ENCODE data around the gene TBL1Y.

TBL1Y gene

GRCh38 chrY:6947695-6948094 is 37.2 kb downstream of the TBL1Y start:
- Mint-ChIP-seq H3K27me3 (no peaks in the 10 kb centered on the region), H3K9me3 (ENCODE audit: low read depth) (no peaks in the 10 kb centered on the region), H3K36me3 (no peaks in the 10 kb centered on the region), H3K4me1 (ENCODE audit: low read depth) (no peaks in the 10 kb centered on the region), H3K27ac (no peak overlapping the region), H3K4me3 (no peak overlapping the region)

- Mint-ChIP-seq H3K9me3 (ENCODE audit: low read depth) (no peaks in the 10 kb centered on the region), H3K36me3 (no peaks in the 10 kb centered on the region), H3K4me1 (ENCODE audit: low read depth) (no peaks in the 10 kb centered on the region), H3K27ac (no peak overlapping the region), H3K27me3 (no peaks in the 10 kb centered on the region), H3K4me3 (no peak overlapping the region)
Observed at GRCh38 chrY:6948378-6948777, 37.9 kb downstream of the TBL1Y start.

- Mint-ChIP-seq H3K27ac (no peak overlapping the region), H3K36me3 (no peaks in the 10 kb centered on the region), H3K4me1 (ENCODE audit: low read depth) (no peaks in the 10 kb centered on the region), H3K9me3 (ENCODE audit: low read depth) (no peaks in the 10 kb centered on the region), H3K27me3 (no peaks in the 10 kb centered on the region), H3K4me3 (no peak overlapping the region)
Observed at GRCh38 chrY:6949947-6950346, 39.5 kb downstream of the TBL1Y start.

- Mint-ChIP-seq H3K36me3 (no peaks in the 10 kb centered on the region), H3K4me1 (ENCODE audit: low read depth) (peaks cover 5% of the 10 kb centered on the region), H3K27ac (no peak overlapping the region), H3K27me3 (no peaks in the 10 kb centered on the region), H3K9me3 (ENCODE audit: low read depth) (no peaks in the 10 kb centered on the region), H3K4me3 (no peak overlapping the region)
Observed at GRCh38 chrY:6964732-6965131, 54.2 kb downstream of the TBL1Y start.

- H3K9me3 Mint-ChIP-seq (ENCODE audit: low read depth), result no peaks in the 10 kb centered on the region
- no peak overlapping the region for H3K27ac Mint-ChIP-seq
- no peaks in the 10 kb centered on the region for H3K36me3 Mint-ChIP-seq
- no peak overlapping the region for H3K4me3 Mint-ChIP-seq
- peaks cover 5% of the 10 kb centered on the region for H3K4me1 Mint-ChIP-seq (ENCODE audit: low read depth)
- H3K27me3 Mint-ChIP-seq, result no peaks in the 10 kb centered on the region
Observed at GRCh38 chrY:6966521-6966920, 56.0 kb downstream of the TBL1Y start.

GRCh38 chrY:6967736-6968135 is 57.2 kb downstream of the TBL1Y start:
- no peaks in the 10 kb centered on the region for H3K9me3 Mint-ChIP-seq (ENCODE audit: low read depth)
- no peak overlapping the region for H3K27ac Mint-ChIP-seq
- H3K36me3 Mint-ChIP-seq, result no peaks in the 10 kb centered on the region
- H3K27me3 Mint-ChIP-seq, result no peaks in the 10 kb centered on the region
- H3K4me3 Mint-ChIP-seq, result no peak overlapping the region
- peaks cover 5% of the 10 kb centered on the region for H3K4me1 Mint-ChIP-seq (ENCODE audit: low read depth)

GRCh38 chrY:6968191-6968590 is 57.7 kb downstream of the TBL1Y start:
- Mint-ChIP-seq H3K9me3 (ENCODE audit: low read depth) (no peaks in the 10 kb centered on the region), H3K4me1 (ENCODE audit: low read depth) (peaks cover 5% of the 10 kb centered on the region), H3K27ac (no peak overlapping the region), H3K27me3 (no peaks in the 10 kb centered on the region), H3K36me3 (no peaks in the 10 kb centered on the region), H3K4me3 (no peak overlapping the region)

- no peaks in the 10 kb centered on the region for H3K36me3 Mint-ChIP-seq
- no peaks in the 10 kb centered on the region for H3K9me3 Mint-ChIP-seq (ENCODE audit: low read depth)
- no peaks in the 10 kb centered on the region for H3K4me1 Mint-ChIP-seq (ENCODE audit: low read depth)
Observed at GRCh38 chrY:6972271-6972887, 61.9 kb downstream of the TBL1Y start.

GRCh38 chrY:6974971-6975370 is 64.5 kb downstream of the TBL1Y start:
- Mint-ChIP-seq H3K36me3 (no peaks in the 10 kb centered on the region), H3K27ac (no peak overlapping the region), H3K4me3 (no peak overlapping the region), H3K9me3 (ENCODE audit: low read depth) (no peaks in the 10 kb centered on the region), H3K27me3 (peaks cover 2% of the 10 kb centered on the region), H3K4me1 (ENCODE audit: low read depth) (no peaks in the 10 kb centered on the region)

More at GRCh38 chrY:6972271-6972887, 61.9 kb downstream of the TBL1Y start:
- Mint-ChIP-seq H3K27ac (no peak overlapping the region), H3K4me3 (no peak overlapping the region), H3K27me3 (no peaks in the 10 kb centered on the region)

- Mint-ChIP-seq H3K36me3 (no peaks in the 10 kb centered on the region), H3K4me3 (no peak overlapping the region), H3K27ac (no peak overlapping the region), H3K27me3 (peaks cover 2% of the 10 kb centered on the region), H3K9me3 (ENCODE audit: low read depth) (no peaks in the 10 kb centered on the region), H3K4me1 (ENCODE audit: low read depth) (no peaks in the 10 kb centered on the region)
Observed at GRCh38 chrY:6977783-6978182, 67.3 kb downstream of the TBL1Y start.

- Mint-ChIP-seq H3K27me3 (peaks cover 2% of the 10 kb centered on the region), H3K27ac (no peak overlapping the region)
Observed at GRCh38 chrY:6983221-6983620, 72.7 kb downstream of the TBL1Y start.

GRCh38 chrY:6987811-6988210 is 77.3 kb downstream of the TBL1Y start:
- no peaks in the 10 kb centered on the region for H3K36me3 Mint-ChIP-seq
- no peak overlapping the region for H3K27ac Mint-ChIP-seq
- no peaks in the 10 kb centered on the region for H3K9me3 Mint-ChIP-seq (ENCODE audit: low read depth)
- H3K27me3 Mint-ChIP-seq, result no peaks in the 10 kb centered on the region
- no peaks in the 10 kb centered on the region for H3K4me1 Mint-ChIP-seq (ENCODE audit: low read depth)
- no peak overlapping the region for H3K4me3 Mint-ChIP-seq

More at GRCh38 chrY:6983221-6983620, 72.7 kb downstream of the TBL1Y start:
- no peaks in the 10 kb centered on the region for H3K36me3 Mint-ChIP-seq
- H3K9me3 Mint-ChIP-seq (ENCODE audit: low read depth), result no peaks in the 10 kb centered on the region
- H3K4me3 Mint-ChIP-seq, result no peak overlapping the region
- H3K4me1 Mint-ChIP-seq (ENCODE audit: low read depth), result no peaks in the 10 kb centered on the region

GRCh38 chrY:6989886-6990620 is 79.6 kb downstream of the TBL1Y start:
- Mint-ChIP-seq H3K4me3 (no peak overlapping the region), H3K9me3 (ENCODE audit: low read depth) (no peaks in the 10 kb centered on the region), H3K27ac (no peak overlapping the region), H3K36me3 (no peaks in the 10 kb centered on the region), H3K4me1 (ENCODE audit: low read depth) (no peaks in the 10 kb centered on the region), H3K27me3 (no peaks in the 10 kb centered on the region)

- Mint-ChIP-seq H3K9me3 (ENCODE audit: low read depth) (no peaks in the 10 kb centered on the region), H3K36me3 (no peaks in the 10 kb centered on the region), H3K27me3 (no peaks in the 10 kb centered on the region), H3K27ac (no peak overlapping the region), H3K4me1 (ENCODE audit: low read depth) (no peaks in the 10 kb centered on the region), H3K4me3 (no peak overlapping the region)
Observed at GRCh38 chrY:6992041-6992440, 81.5 kb downstream of the TBL1Y start.

GRCh38 chrY:6995987-6996386 is 85.5 kb downstream of the TBL1Y start:
- no peak overlapping the region for H3K4me3 Mint-ChIP-seq
- no peaks in the 10 kb centered on the region for H3K27me3 Mint-ChIP-seq
- no peak overlapping the region for H3K27ac Mint-ChIP-seq
- no peaks in the 10 kb centered on the region for H3K36me3 Mint-ChIP-seq
- no peaks in the 10 kb centered on the region for H3K9me3 Mint-ChIP-seq (ENCODE audit: low read depth)
- no peaks in the 10 kb centered on the region for H3K4me1 Mint-ChIP-seq (ENCODE audit: low read depth)
